Measurements from ENCODE around the gene PREX1.
A peak's percentile ranks its signal among the peaks of the same experiment; 100 is the strongest.

Gene PREX1

DNA sequence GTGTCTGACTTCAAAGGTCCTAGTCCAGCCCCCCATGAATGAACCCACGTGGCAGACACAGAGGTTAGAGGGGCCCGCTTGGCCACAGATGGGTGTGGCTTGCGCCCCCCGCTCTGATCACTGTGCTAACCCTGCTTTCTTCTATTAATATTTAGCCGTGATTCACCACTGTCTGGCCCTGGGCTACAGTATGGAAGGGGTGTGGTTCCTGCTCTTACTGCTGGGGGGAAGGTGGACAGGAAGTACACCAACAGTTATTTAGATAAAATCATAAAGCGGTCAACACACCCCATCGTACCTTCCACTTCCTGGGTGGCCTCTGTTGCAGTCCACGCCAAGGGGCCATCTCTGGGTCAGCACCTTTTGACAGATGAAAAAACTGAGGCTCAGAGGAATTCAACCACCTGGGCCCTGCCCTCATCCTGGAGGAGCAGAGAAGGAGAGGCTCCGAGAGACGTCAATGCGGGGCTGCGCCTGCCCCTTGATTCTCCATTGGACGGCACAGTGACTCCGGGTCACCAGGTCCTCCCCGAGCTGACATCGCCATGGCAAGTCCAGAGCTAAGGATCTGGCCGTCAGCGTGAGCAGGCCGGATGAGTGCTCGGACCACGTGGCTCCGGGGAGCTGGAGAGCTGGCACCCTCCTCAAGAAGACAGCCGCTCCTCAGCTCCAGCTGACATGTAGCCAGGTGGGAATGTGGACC lies 206.3 kb downstream of the PREX1 start:
- DNase-seq (ENCODE audit: low read depth in 2 of 2), result no peak

- DNase-seq (ENCODE audit: low read depth in 2 of 2), result peak; percentile 63 to 65
These were observed 207.1 kb downstream of the PREX1 start for GRCh38 chr20:48620507-48621375.

- no peak for DNase-seq (ENCODE audit: low read depth in 2 of 2)
These were observed 207.7 kb downstream of the PREX1 start for GRCh38 chr20:48620154-48620506.

DNA sequence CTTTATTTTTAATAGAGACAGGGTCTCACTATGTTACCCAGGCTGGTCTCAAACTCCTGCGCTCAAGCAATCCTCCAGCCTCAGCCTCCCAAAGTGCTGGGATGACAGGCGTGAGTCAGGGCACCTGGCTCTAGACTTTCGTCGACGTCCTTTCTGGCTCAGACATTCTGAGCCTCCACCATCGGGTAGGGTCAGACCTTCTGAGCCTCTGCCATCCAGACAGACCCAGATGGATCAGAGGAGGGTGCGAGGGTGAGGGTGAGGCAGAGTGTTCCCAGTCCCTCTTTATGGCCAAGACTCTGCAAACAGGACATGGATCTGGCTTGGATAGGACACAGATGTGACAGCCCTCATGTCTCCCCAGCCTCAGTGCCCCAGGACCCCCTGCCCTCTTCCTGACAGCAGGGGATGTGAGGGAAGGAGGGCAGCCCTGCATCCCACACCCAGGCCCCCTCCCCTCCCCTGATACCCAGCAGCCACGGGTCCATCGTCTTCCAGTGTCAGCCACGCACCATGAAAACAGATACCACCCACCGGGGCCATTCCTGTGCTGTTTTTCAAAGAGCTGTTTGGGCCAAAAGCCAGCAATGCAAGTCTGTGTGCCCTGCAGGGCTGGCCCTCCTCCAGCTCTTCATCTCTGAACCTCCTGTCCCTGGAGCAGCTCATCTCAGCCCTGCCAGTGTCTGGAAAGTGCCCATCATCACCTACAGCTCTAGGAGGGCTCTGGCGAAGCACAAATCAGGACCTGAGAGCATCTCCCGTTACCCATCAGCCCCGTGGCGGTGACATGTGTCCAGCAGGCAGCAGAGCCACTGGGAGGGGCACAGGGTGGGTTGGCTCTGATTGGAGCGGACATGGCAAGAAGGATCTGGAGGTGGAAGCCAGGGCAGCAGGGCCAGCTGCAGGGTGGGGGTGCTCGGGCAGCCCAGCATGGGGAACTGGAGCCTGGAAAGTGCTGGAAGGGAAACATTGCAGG lies 208.4 kb downstream of the PREX1 start:
- DNase-seq (ENCODE audit: low read depth in 2 of 2), result no peak

DNA sequence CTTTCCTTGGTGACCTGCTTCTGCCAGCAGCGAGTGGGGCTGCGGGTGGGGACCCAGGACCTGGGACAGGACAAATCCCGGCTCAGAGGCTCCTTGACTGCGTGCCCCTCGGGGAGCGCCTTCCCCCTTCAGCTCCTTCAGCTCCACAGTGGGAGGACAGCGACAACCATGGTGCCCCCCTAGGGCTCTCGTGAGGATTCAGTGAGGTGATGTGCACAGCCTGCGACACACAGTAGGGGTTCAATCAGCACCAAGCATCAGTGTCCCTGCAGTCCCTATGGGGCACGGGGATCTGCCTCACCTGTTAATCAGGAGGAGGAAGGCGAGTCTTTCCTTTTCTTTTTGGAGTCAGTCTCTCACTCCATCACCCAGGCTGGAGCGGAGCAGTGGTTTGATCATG lies 209.2 kb downstream of the PREX1 start:
- DNase-seq (ENCODE audit: low read depth in 2 of 2), result no peak

- DNase-seq (ENCODE audit: low read depth in 2 of 2), result no peak
These were observed 209.7 kb downstream of the PREX1 start for GRCh38 chr20:48618052-48618451.

DNA sequence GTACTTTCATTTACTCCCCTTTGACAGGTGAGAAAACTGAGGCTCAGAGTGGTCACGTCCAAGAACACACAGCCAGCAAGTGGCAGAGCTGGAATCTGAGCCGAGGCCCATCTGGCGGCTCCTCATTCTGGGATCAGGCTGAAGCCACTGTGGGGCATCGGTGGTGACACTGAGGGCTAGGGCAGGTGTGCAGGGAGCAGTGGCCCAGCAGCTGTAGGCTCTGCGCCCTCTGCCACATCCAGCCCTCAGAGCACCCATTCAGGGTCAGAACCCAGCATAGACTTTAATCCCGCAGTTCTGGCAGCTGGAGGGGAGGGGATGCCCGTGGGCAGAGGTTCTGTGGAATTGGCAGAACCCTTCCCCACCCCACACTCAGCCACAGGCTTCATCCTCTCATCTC lies 210.3 kb downstream of the PREX1 start:
- DNase-seq (ENCODE audit: low read depth in 2 of 2), result no peak

DNA sequence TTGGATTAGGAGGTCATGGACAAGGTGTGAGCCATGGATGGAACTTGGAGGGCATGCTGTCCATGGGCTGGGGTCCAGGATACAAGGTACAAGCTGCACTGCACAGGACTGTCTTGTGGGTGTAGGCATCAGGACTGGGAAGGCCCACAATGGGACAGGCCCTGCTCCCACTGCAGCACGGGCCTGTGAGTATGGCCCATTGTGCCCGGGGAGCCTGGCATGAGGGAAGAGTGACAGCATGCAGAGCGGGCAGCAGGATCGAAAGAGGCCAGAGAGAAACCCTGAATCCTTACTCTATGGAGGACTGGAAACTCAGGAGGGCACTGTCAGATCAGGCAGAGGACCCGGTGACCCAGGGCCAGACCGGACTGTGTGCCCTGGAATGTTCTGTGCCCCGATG lies 211.3 kb downstream of the PREX1 start:
- no peak for DNase-seq (ENCODE audit: low read depth in 2 of 2)

DNA sequence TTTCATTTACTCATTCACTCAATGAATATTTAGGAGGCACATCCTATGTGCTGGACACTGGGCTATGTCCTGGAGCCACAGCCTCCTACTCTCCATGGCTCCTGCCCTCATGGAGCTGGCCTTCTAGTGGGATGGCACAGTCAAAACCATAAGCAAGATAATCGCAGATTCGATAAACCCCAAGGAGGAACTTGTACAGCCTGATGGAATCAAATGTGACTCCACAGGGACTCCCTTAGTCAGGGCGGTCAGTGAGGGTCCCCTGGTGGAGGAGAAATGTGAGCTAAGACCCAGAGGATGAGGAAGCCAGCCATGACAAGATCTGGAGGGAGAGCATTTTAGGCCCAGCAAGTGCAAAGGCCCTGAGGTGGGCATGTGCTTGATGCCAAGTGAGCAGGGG lies 211.9 kb downstream of the PREX1 start:
- no peak for DNase-seq (ENCODE audit: low read depth in 2 of 2)

DNA sequence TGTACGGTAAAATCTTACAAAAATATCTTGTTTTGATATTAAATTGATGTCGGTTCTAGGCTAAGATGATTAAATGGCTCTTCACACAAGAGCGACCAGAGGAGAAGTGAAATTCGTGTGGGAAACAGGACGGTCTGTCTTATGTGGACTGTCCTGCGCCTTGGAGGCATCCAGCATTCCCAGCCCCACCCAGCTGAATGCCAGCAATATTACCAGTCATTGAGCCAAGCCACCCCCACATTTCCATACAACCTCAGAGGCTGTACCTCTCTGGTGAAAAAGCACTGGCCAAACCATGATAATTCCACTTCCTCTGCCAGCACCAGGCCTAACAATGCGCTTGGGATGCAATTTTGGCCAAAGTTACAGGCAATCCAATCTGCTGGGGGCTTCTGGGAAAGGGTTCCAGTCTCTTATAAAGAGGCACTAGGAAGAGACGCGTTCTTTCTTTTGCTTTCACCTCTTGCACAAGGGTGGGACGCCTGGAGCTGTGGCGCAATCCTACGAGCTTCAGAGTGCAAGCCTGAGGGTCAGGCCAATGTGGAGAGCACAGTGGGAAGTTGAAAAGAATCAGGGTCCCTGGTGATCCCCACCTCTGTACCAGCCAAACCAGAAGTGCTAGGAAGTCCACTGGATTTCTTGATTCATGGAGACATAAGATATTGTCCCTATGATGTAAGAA lies 213.1 kb downstream of the PREX1 start:
- DNase-seq (ENCODE audit: low read depth in 2 of 2), result no peak

DNA sequence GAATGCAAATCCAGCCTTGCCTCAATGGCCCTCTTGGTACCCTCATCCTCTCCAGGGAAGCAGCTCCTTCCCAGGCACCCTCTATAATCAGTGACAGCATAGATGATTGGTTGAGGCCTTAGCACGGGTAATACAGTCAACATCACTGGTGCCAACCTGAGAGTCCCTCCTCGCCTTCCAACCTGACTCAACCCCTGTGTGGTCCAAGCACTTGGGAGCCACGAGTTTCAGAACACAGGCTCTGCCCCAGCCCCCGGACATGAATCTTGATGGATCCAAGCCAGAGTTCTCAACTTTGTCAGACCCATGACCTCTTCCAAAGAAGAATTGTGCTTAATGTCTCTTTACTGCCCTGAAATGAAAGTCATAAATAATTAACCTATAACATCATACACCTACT lies 213.9 kb downstream of the PREX1 start:
- no peak for DNase-seq (ENCODE audit: low read depth in 2 of 2)

DNA sequence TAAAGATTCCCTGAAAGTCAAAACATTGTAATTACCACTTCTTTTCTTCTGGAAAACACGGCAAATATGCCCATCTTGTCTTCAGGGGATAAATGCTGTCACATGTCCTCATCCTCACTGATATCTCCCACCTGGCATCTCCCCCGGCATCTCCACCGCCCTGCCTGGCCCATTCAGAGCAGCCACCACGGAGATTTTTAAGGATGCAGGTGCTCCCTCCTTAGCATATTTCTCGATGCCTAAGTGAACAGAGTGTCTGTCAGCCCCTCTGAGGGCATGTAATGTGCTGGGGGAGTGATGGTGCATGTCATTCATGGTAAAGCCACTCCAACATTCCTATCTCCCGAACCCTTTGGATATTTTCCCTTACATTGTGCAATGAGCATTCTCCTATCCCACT lies 215.5 kb downstream of the PREX1 start:
- DNase-seq (ENCODE audit: low read depth in 2 of 2), result no peak

DNA sequence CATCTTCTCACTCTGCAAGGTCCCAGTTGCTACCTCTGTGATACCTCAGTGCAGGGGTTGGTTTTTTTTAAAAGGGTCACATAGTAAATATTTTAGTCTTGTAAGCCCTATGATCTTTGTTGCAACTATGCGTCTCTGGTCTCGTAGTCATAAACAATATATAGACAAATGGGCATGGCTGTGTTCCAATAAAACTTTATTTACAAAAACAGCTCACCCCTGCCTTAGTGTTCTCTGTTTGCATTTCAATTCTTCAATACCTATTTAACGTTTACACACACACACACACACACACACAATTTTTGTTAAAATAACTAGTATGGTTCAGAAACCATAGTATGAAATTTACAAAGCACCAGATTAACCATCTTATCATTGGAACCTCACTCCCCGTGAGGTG lies 216.8 kb downstream of the PREX1 start:
- DNase-seq (ENCODE audit: low read depth in 2 of 2), result no peak

DNA sequence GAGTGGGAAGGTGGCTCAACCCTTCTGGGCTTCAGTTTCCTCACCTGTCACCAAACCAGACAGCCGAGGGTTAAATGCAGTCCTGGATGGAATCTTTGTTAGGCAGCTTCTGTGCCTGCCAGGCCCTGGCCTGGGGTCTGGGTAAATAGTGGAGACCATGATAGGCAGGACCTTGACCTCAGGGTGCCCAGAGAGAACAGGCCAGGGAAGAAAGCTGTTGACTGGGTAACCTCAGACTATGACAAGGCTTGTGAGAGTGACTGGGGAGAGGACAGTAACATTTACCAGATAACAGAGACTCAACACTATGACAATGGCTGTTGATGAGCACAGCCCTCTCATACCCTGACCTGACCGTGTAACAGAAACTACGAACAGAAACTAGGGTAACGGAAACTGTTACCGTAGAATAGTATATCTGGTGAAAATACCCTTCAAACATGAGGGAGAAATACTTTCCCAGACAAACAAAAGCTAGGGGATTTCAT lies 218.3 kb downstream of the PREX1 start:
- no peak for DNase-seq (ENCODE audit: low read depth in 2 of 2)

GRCh38 chr20:48608756-48609155 lies 219.0 kb downstream of the PREX1 start:
- no peak for DNase-seq (ENCODE audit: low read depth in 2 of 2)

GRCh38 chr20:48607544-48607865 lies 220.3 kb downstream of the PREX1 start:
- DNase-seq (ENCODE audit: low read depth in 2 of 2), result no peak

GRCh38 chr20:48606841-48607543 lies 220.8 kb downstream of the PREX1 start:
- DNase-seq (ENCODE audit: low read depth in 2 of 2), result no peak

DNA sequence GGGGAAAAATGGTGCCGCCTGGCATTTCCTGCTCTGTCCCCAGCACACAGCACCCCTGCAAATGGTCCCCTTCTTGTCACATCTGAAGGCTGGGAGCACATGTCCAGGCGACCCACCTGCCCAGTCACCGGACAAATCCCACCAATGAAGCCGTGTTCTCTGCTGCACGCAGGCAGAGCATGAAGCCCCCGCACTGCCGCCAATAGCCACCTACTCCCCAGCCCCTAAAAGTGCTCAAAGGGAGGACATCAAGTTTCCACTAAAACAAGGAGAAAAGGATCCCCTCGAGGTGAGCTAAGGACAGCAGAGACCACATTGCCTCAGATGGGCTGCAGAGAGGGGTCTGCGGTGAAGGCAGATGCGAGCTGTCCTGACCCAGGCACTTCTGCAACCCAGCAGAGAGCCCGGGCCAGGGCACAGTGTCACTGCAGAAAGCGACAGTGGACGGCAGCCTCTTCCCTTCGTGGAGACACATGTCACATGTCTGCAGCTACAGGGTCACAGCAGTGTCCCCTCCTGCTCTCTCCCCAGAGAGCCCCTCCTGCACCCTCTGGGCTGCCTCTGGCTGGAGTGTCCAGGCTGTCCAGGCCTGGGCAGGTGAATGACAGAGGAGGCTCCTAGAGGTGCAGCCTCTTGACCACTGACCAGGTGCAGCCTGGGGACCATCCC lies 221.5 kb downstream of the PREX1 start:
- DNase-seq (ENCODE audit: low read depth in 2 of 2), result no peak

DNA sequence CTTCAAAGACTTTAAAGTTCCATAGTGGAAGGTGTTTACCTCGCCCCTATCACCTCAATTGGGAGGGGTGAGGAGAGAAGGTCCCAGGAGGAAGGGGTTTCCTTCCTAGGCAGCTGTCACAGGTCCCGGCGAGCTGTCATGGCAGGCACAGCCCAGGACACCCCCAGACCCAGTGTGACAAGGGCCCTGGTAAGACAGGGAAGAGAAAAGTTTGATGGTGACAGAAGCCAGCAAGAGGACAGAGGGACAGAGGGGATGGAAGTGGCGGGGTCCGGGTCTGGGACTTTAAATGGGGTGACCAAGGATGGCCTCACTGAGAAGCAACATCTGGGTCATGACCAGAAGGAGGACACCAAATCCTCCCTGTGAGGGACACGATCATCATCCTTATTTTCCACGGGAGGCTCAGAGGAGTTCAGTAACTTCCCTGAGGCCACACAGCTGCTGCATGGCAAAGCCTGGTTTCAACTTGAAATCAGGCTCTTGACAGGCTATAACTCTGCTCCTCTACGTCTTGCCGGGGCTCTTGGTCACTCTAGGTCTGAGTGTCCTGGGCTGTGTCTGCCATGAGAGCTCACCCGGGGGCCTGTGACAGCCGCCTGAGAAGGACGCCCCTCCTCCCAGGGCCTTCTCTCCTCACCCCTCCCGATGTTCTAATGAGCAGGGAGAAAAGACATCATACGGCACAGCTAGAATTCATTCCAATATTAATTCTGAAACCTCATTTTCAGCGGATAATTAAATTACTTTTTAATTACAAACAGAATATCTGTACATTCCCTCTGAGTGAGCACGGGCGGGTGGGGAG lies 222.2 kb downstream of the PREX1 start:
- DNase-seq (ENCODE audit: low read depth in 2 of 2), result no peak

GRCh38 chr20:48604936-48605335 lies 222.9 kb downstream of the PREX1 start:
- no peak for DNase-seq (ENCODE audit: low read depth in 2 of 2)
